Adrenal gland (tissue), 12 donors: ENCODE results near the gene ACTR5. TPM values are rescaled to one million over a fixed set of nuclear protein-coding genes. Genes with fewer than 3 reads are reported as not detected.

Experiments
- DNase-seq, 7 donors: peaks; one replicate each; pipeline ENCODE4 v3.0.0-alpha.2; 2019 to 2020
- H3K27ac ChIP-seq, 5 donors: fragments of 200-600 bp; sonication (generic) in 4 of 5; 1 replicate in 3 of 5; 2 replicates in 2 of 5; pipeline versions ENCODE4 v1.5.1 to v1.8.0; 2016 to 2020; ENCODE audit warnings: mild to moderate bottlenecking in 1 of 5
- H3K27me3 ChIP-seq: fragments of 200-600 bp; 2 replicates; pipeline ENCODE4 v1.8.0; 2021
- H3K36me3 ChIP-seq, 2 donors: fragments of 200-600 bp; replicated peaks in 1 of 2; 1 replicate in 1 of 2; 2 replicates in 1 of 2; pipeline versions ENCODE4 v1.5.1 to v1.8.0; 2018 to 2022
- H3K4me1 ChIP-seq, 2 donors: fragments of 200-600 bp; replicated peaks in 1 of 2; 1 replicate in 1 of 2; 2 replicates in 1 of 2; pipeline versions ENCODE4 v1.5.1 to v1.8.0; 2018 to 2021
- H3K4me3 ChIP-seq, 4 donors: fragments of 200-600 bp; sonication (generic) in 3 of 4; one replicate each; pipeline ENCODE4 v1.5.1; 2016 to 2018
- H3K9me3 ChIP-seq, 3 donors: fragments of 200-600 bp; sonication (generic) in 1 of 3; replicated peaks in 1 of 3; 1 replicate in 2 of 3; 2 replicates in 1 of 3; pipeline versions ENCODE4 v1.5.1 to v1.8.0; 2016 to 2021
- POLR2A ChIP-seq, 2 donors: fragments of 450-650 bp; IDR thresholded peaks; one replicate each; pipeline ENCODE4 v1.6.1; 2017; ENCODE audit warnings: antibody characterized with exemption in 2 of 2, mild to moderate bottlenecking in 2 of 2, moderate library complexity in 1 of 2
- WGBS, 4 donors: extraction: QIAGEN DNeasy Blood & Tissue Kit in 2 of 4; methylation state at CpG; one replicate each; pipeline versions ENCODE4 v1.1.5 to v1.1.7; 2013 to 2017; 5-methylcytosine and 5-hydroxymethylcytosine counted together
- intact Hi-C, 2 donors: fragments of 100-400 bp; cut with DNase I; formaldehyde crosslinking; loops; one replicate each; pipeline versions ENCODE4 v1.14.1 to v1.15.0; 2022 to 2023
- polyA plus RNA-seq, 3 donors: library from polyadenylated mRNA; stranded (reverse); fragments of 200-250 nt in 2 of 3; fragments of 350-450 nt in 1 of 3; fragmentation: Illumina TruSeq in 1 of 3; extraction: RNeasy Lipid Tissue Mini Kit (QIAGEN cat#74804) in 1 of 3; gene quantifications; one replicate each; pipeline ENCODE4 v1.2.3, GENCODE V29; 2013 to 2014
- total RNA-seq, 9 donors: library from RNA; depleted of rRNA in 4 of 9; stranded (reverse); fragments of >200 nt in 4 of 9; fragments of 120-200 nt in 1 of 9; fragmentation: NEBNext Ultra II Directional in 1 of 9; extraction: Animal tissue kit (Norgen Biotek cat#: 25700) in 1 of 9; gene quantifications; one replicate each; pipeline versions ENCODE4 v1.1.0 to v1.2.4, GENCODE V29; 2013 to 2023
- TF ChIP-seq, protein P1 (sequence below), 6 experiments: fragments of 450-650 bp in 4 of 6; fragments of 200-600 bp in 2 of 6; sonication (generic) in 1 of 6; IDR thresholded peaks; 1 replicate in 5 of 6; 2 replicates in 1 of 6; pipeline versions ENCODE4 v1.5.1 to v1.8.0; 2016 to 2021; ENCODE audit warnings: antibody characterized with exemption in 6 of 6, mild to moderate bottlenecking in 2 of 6, moderate library complexity in 1 of 6
- donor health status: healthy with polysubstance abuse.
- donor health status: Bipolar disorder and iron deficiency.
- donor health status: DM: yes; HTN: yes; CAD: no.
- donor health status: DM: no; HTN: no; CAD: no.
- donor health status: DM: no; HTN: no; CAD: no.
- donor health status: DM: yes; HTN: yes; CAD: no.

Gene ACTR5
- total and polyA plus RNA-seq, 12 donors = 5.5 to 10.5 (median 6.8) TPM

DNA sequence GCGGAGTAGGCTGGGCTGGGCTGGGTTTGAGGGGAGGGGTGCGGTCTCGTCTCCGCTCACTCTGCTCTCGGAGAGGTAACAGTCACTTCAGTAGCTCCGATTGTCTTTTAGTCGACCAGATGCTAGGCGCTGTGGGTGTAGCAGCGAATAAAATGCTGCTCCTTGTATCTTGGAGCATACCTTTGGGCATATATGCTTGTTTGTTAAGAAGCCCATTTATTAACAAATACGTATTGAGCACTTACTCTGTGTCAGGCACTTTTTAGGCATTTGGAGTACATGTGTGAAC, 545 bp downstream of the ACTR5 start:
- no peaks in the 10 kb centered on the region for H3K27me3 ChIP-seq
- intact Hi-C loops = no loop called here
- WGBS, 4 donors = 1 to 8% (median 2%) methylated on average over 7 to 10 of the region's 10 CpGs
- peaks cover 0 to 4% of the 10 kb centered on the region in 2 donors for H3K36me3 ChIP-seq
- H3K4me1 ChIP-seq = peaks cover 10 to 13% of the 10 kb centered on the region in 2 donors
- DNase-seq = peak in 1 of 7 donors; percentile 61
- peak overlapping the region in 4 of 5 donors; percentile 72 to 96 (median 86) for H3K27ac ChIP-seq
- peak overlapping the region in 3 of 4 donors; percentile 45 to 96 (median 92) for H3K4me3 ChIP-seq
- TF ChIP-seq POLR2A (IDR thresholded peaks at IDR 0.05) = no peak
- TF ChIP-seq, protein P1, sequence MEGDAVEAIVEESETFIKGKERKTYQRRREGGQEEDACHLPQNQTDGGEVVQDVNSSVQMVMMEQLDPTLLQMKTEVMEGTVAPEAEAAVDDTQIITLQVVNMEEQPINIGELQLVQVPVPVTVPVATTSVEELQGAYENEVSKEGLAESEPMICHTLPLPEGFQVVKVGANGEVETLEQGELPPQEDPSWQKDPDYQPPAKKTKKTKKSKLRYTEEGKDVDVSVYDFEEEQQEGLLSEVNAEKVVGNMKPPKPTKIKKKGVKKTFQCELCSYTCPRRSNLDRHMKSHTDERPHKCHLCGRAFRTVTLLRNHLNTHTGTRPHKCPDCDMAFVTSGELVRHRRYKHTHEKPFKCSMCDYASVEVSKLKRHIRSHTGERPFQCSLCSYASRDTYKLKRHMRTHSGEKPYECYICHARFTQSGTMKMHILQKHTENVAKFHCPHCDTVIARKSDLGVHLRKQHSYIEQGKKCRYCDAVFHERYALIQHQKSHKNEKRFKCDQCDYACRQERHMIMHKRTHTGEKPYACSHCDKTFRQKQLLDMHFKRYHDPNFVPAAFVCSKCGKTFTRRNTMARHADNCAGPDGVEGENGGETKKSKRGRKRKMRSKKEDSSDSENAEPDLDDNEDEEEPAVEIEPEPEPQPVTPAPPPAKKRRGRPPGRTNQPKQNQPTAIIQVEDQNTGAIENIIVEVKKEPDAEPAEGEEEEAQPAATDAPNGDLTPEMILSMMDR (IDR thresholded peaks at IDR 0.05) = no peak
- H3K9me3 ChIP-seq = no peaks in the 10 kb centered on the region

- TF ChIP-seq, protein P1 (IDR thresholded peaks at IDR 0.05) = peak; percentile 35 to 76 (median 71)
- no peak for TF ChIP-seq POLR2A (IDR thresholded peaks at IDR 0.05)
- Histone ChIP-seq H3K27me3 (no peaks in the 10 kb centered on the region), H3K4me1 (peaks cover 10 to 13% of the 10 kb centered on the region in 2 donors), H3K27ac (no peak overlapping the region), H3K4me3 (no peak overlapping the region), H3K36me3 (peaks cover 0 to 24% of the 10 kb centered on the region in 2 donors), H3K9me3 (no peaks in the 10 kb centered on the region)
- DNase-seq = peak in 1 of 7 donors; percentile 29
- intact Hi-C loops = loop anchor here in 1 of 2 donors (2.0 kb wide), 1 partner anchor 105 kb away; no protein-coding TSS in a partner anchor
- WGBS, 4 donors = 42 to 54% (median 46%) methylated on average over 5 of the region's 5 CpGs
These were observed 3.2 kb downstream of the ACTR5 start for GRCh38 chr20:38751360-38751976.

- Histone ChIP-seq H3K4me1 (peaks cover 10 to 13% of the 10 kb centered on the region in 2 donors), H3K4me3 (no peak overlapping the region), H3K36me3 (peaks cover 0 to 29% of the 10 kb centered on the region in 2 donors), H3K9me3 (no peaks in the 10 kb centered on the region), H3K27me3 (no peaks in the 10 kb centered on the region), H3K27ac (no peak overlapping the region)
- DNase-seq = no peak
- intact Hi-C loops = no loop called here
- TF ChIP-seq POLR2A (IDR thresholded peaks at IDR 0.05) = no peak
- TF ChIP-seq, protein P1 (IDR thresholded peaks at IDR 0.05) = no peak
- 87 to 92% (median 88%) methylated on average over 4 of the region's 4 CpGs for WGBS, 4 donors
These were observed 3.8 kb downstream of the ACTR5 start for GRCh38 chr20:38752029-38752428.

- Histone ChIP-seq H3K9me3 (no peaks in the 10 kb centered on the region), H3K27me3 (no peaks in the 10 kb centered on the region), H3K27ac (no peak overlapping the region), H3K36me3 (peaks cover 0 to 37% of the 10 kb centered on the region in 2 donors), H3K4me3 (no peak overlapping the region), H3K4me1 (no peaks in the 10 kb centered on the region)
- TF ChIP-seq, protein P1 (IDR thresholded peaks at IDR 0.05) = no peak
- no peak for TF ChIP-seq POLR2A (IDR thresholded peaks at IDR 0.05)
- intact Hi-C loops = no loop called here
- DNase-seq = no peak
- 85 to 95% (median 92%) methylated on average over 13 of the region's 13 CpGs for WGBS, 4 donors
These were observed 6.7 kb downstream of the ACTR5 start for GRCh38 chr20:38754924-38755323.
